Uterus (tissue), 4 donors: ENCODE measurements around the gene AVPI1. TPM values are rescaled to one million over a fixed set of nuclear protein-coding genes. Genes with fewer than 3 reads are reported as not detected.

Experiments used
- DNase-seq, 2 donors: peaks; one replicate each; pipeline ENCODE4 v3.0.0-alpha.2; 2019 to 2020
- H3K27ac ChIP-seq, 2 donors: fragments of 200-600 bp; sonication (generic); 1 replicate in 1 of 2; 2 replicates in 1 of 2; pipeline ENCODE4 v1.5.1; 2016 to 2018
- H3K27me3 ChIP-seq, 2 donors: fragments of 200-600 bp; sonication (generic); one replicate each; pipeline ENCODE4 v1.5.1; 2018 to 2019; ENCODE audit warnings: control low read depth in 1 of 2
- H3K36me3 ChIP-seq, 2 donors: fragments of 200-600 bp; sonication (generic); one replicate each; pipeline ENCODE4 v1.5.1; 2019; ENCODE audit warnings: control low read depth in 1 of 2
- H3K4me1 ChIP-seq, 2 donors: fragments of 200-600 bp; sonication (generic); one replicate each; pipeline ENCODE4 v1.5.1; 2018 to 2019; ENCODE audit warnings: control low read depth in 1 of 2
- H3K4me3 ChIP-seq, 2 donors: fragments of 200-600 bp; sonication (generic); 1 replicate in 1 of 2; 2 replicates in 1 of 2; pipeline ENCODE4 v1.5.1; 2018 to 2019; ENCODE audit warnings: mild to moderate bottlenecking in 1 of 2
- H3K9me3 ChIP-seq, 2 donors: fragments of 200-600 bp; sonication (generic); one replicate each; pipeline ENCODE4 v1.5.1; 2019; ENCODE audit warnings: control low read depth in 1 of 2
- POLR2A ChIP-seq, 2 donors: fragments of 450-650 bp; IDR thresholded peaks; one replicate each; pipeline ENCODE4 v1.6.1; 2016; ENCODE audit warnings: antibody characterized with exemption in 2 of 2, mild to moderate bottlenecking in 1 of 2, moderate library complexity in 1 of 2
- intact Hi-C: fragments of 100-400 bp; cut with DNase I; formaldehyde crosslinking; loops from one replicate; pipeline ENCODE4 v1.15.1; 2023; ENCODE audit warnings: low total_unique reads
- total RNA-seq, 4 donors: library from RNA; depleted of rRNA in 3 of 4; stranded (reverse); fragments of >200 nt in 3 of 4; gene quantifications; one replicate each; pipeline versions ENCODE4 v1.1.0 to v1.2.4, GENCODE V29; 2014 to 2023
- TF ChIP-seq, protein P1 (sequence below), 4 experiments: fragments of 200-600 bp in 2 of 4; fragments of 450-650 bp in 2 of 4; sonication (generic) in 2 of 4; IDR thresholded peaks; one replicate each; pipeline ENCODE4 v1.5.1; 2016 to 2019; ENCODE audit warnings: antibody characterized with exemption in 4 of 4, mild to moderate bottlenecking in 2 of 4, moderate library complexity in 1 of 4
- donor health status: DM: yes; HTN: yes; CAD: no.

Gene AVPI1
- total RNA-seq, 4 donors from 2014 or later, result 0.51 to 15.1 (median 10.8) TPM

DNA sequence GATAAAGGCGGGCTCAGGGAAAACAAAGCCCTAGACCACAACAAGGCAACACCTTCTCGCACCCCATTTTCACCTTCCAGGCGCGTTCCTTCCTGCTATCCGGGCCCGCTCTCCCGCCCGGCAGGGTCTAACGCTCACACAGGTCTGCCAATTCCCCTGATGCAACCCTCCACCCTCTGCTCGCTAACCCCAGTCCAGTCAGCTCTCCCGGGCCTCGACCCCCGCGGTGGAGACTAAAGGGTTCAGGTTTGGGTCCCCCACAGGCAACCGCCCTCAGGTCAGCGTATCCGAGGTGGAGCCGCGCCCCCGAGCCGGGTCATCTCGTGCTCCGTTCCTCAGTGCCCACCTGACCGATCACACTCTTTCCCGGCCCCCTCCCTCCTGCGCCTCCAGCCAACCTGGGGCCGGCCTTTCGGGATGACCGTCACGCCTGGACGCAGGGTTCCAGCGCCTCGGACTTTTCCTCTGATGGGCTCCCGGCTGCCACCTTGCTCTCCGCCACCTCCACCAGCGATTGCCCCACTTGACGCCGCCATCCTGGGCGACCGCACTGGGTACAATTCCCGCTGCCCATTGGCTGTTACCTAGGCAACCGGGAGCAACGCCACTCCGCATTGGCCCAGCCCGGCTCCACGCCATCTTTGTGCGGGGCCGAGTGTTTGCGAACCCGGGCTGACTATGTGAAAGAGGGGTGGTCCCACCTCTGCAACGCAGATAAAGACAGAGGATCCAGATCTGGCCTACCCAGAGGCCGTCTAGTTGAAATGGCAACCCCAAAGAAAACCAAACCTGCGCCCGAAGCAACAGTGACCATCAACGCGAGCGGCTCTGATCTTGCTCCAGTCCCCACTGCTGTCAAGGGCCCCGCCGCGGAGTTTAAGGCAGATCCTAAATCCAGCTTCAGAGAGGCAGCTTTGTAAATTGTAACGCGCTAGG lies 53.8 kb downstream of the AVPI1 start, which contains the start of gene MORN4:
Gene MORN4, minus strand, starts transcription at position 552 of the 936 bp plus-strand sequence. CDS start 13,847 bp downstream, outside the sequence.
- H3K9me3 ChIP-seq, result no peaks in the 10 kb centered on the region
- H3K27me3 ChIP-seq, result no peaks in the 10 kb centered on the region
- H3K36me3 ChIP-seq, result no peaks in the 10 kb centered on the region
- no peaks in the 10 kb centered on the region for H3K4me1 ChIP-seq
- peak within 1 kb of the TSS; percentile 50 to 55 for H3K27ac ChIP-seq
- no peak for TF ChIP-seq POLR2A (IDR thresholded peaks at IDR 0.05)
- TF ChIP-seq, protein P1, sequence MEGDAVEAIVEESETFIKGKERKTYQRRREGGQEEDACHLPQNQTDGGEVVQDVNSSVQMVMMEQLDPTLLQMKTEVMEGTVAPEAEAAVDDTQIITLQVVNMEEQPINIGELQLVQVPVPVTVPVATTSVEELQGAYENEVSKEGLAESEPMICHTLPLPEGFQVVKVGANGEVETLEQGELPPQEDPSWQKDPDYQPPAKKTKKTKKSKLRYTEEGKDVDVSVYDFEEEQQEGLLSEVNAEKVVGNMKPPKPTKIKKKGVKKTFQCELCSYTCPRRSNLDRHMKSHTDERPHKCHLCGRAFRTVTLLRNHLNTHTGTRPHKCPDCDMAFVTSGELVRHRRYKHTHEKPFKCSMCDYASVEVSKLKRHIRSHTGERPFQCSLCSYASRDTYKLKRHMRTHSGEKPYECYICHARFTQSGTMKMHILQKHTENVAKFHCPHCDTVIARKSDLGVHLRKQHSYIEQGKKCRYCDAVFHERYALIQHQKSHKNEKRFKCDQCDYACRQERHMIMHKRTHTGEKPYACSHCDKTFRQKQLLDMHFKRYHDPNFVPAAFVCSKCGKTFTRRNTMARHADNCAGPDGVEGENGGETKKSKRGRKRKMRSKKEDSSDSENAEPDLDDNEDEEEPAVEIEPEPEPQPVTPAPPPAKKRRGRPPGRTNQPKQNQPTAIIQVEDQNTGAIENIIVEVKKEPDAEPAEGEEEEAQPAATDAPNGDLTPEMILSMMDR (IDR thresholded peaks at IDR 0.05), result peak in 2 of 4 experiments; percentile 3 to 6
- H3K4me3 ChIP-seq, result peak within 1 kb of the TSS; percentile 58 to 75
- intact Hi-C loops, result no loop called here
- DNase-seq, result peak; percentile 92 to 93

GRCh38 chr10:97631098-97631497 lies 55.9 kb downstream of the AVPI1 start:
- intact Hi-C loops, result no loop called here
- Histone ChIP-seq H3K27ac (no peak overlapping the region), H3K36me3 (no peaks in the 10 kb centered on the region), H3K27me3 (no peaks in the 10 kb centered on the region), H3K9me3 (no peaks in the 10 kb centered on the region), H3K4me3 (no peak overlapping the region), H3K4me1 (no peaks in the 10 kb centered on the region)
- no peak for DNase-seq
- no peak for TF ChIP-seq POLR2A (IDR thresholded peaks at IDR 0.05)

DNA sequence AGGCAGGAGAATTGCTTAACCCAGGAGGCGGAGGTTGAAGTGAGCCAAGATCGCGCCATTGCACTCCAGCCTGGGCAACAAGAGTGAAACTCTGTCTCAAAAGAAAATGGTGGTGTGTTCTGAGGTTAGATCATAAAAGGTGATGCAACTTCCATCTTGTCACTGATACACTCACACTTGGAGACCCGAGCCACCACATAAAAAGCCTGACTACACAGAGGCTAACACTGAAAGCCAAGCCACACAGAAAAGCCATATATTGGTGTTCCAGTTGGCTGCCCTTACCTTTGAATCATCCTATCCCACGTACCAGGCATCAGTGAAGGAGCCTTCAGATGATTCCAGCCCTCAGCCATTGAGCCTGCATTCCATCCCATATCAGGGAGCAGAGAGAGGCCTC lies 57.8 kb downstream of the AVPI1 start:
- Histone ChIP-seq H3K4me3 (no peak overlapping the region), H3K27ac (no peak overlapping the region), H3K4me1 (no peaks in the 10 kb centered on the region), H3K9me3 (no peaks in the 10 kb centered on the region), H3K36me3 (no peaks in the 10 kb centered on the region), H3K27me3 (no peaks in the 10 kb centered on the region)
- no peak for DNase-seq
- no peak for TF ChIP-seq POLR2A (IDR thresholded peaks at IDR 0.05)
- TF ChIP-seq, protein P1 (IDR thresholded peaks at IDR 0.05), result no peak
- intact Hi-C loops, result no loop called here

GRCh38 chr10:97628228-97628627 lies 58.8 kb downstream of the AVPI1 start:
- Histone ChIP-seq H3K9me3 (no peaks in the 10 kb centered on the region), H3K27ac (no peak overlapping the region), H3K4me1 (no peaks in the 10 kb centered on the region), H3K27me3 (no peaks in the 10 kb centered on the region), H3K4me3 (no peak overlapping the region), H3K36me3 (no peaks in the 10 kb centered on the region)
- DNase-seq, result no peak
- intact Hi-C loops, result no loop called here
- TF ChIP-seq, protein P1 (IDR thresholded peaks at IDR 0.05), result no peak
- TF ChIP-seq POLR2A (IDR thresholded peaks at IDR 0.05), result no peak

DNA sequence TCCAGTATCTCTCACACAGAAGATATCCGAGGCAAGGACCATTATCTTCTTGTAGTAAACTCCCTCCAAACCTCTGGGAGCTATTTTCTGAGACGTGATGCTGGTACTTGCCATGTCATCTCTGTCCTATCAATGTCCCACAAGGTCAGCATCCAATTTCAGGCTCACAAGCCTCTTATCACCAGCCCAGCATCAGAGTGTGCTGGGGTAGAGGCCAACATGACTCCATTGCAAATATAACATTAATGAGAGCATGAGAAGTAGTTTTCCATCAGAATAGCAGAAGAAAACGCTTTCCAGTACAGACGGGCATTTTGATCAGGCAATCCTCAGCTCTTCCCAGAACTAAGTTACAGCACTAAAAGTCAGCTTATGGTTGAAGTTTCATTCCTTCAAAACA lies 59.3 kb downstream of the AVPI1 start:
- Histone ChIP-seq H3K27ac (no peak overlapping the region), H3K9me3 (no peaks in the 10 kb centered on the region), H3K4me3 (no peak overlapping the region), H3K27me3 (no peaks in the 10 kb centered on the region), H3K4me1 (no peaks in the 10 kb centered on the region), H3K36me3 (no peaks in the 10 kb centered on the region)
- TF ChIP-seq, protein P1 (IDR thresholded peaks at IDR 0.05), result no peak
- no peak for TF ChIP-seq POLR2A (IDR thresholded peaks at IDR 0.05)
- no peak for DNase-seq
- intact Hi-C loops, result no loop called here

Other genes starting within 250 kb of the AVPI1 start
- 100 to 1,000 TPM in 1 of 4 donors, 10 to 100 TPM in 3; 26.7 to 349 (median 48.3) TPM for gene EXOSC1, start 241.2 kb downstream of the AVPI1 start, total RNA-seq
- gene ZDHHC16, start 241.1 kb downstream of the AVPI1 start, total RNA-seq, result 10 to 100 TPM in 2 of 4 donors, 1 to 10 TPM in 2; 1.8 to 31.8 (median 19.0) TPM
- 10 to 100 TPM; 44.6 to 87.7 (median 73.7) TPM for gene MMS19, start 188.8 kb downstream of the AVPI1 start, total RNA-seq
- 10 to 100 TPM in 1 of 4 donors, 1 to 10 TPM in 2, under 1 TPM in 1; 0.29 to 25.9 (median 6.7) TPM for gene UBTD1, start 188.3 kb downstream of the AVPI1 start, total RNA-seq
- under 1 TPM in 2 of 4 donors, not detected in 2; 0.43 to 0.48 TPM for gene ANKRD2, start 114.5 kb downstream of the AVPI1 start, total RNA-seq
- gene HOGA1, start 102.9 kb downstream of the AVPI1 start, total RNA-seq, result 1 to 10 TPM in 2 of 4 donors, under 1 TPM in 2; 0.26 to 2.5 (median 0.97) TPM
- gene C10orf62, start 97.5 kb downstream of the AVPI1 start, total RNA-seq, result not detected
- 10 to 100 TPM in 3 of 4 donors, 1 to 10 TPM in 1; 3.1 to 11.5 (median 10.8) TPM for gene MORN4, start 53.7 kb downstream of the AVPI1 start, total RNA-seq
- gene PI4K2A, start 46.6 kb downstream of the AVPI1 start, total RNA-seq, result 10 to 100 TPM in 3 of 4 donors, 1 to 10 TPM in 1; 5.6 to 14.7 (median 11.9) TPM
- 100 to 1,000 TPM in 1 of 4 donors, 10 to 100 TPM in 3; 36.9 to 158 (median 59.4) TPM for gene MARVELD1, start 26.5 kb upstream of the AVPI1 start, total RNA-seq
- gene ZFYVE27, start 49.9 kb upstream of the AVPI1 start, total RNA-seq, result 10 to 100 TPM in 3 of 4 donors, 1 to 10 TPM in 1; 2.8 to 32.3 (median 16.7) TPM
- 10 to 100 TPM in 1 of 4 donors, under 1 TPM in 1, not detected in 2; 0.24 to 59.1 TPM for gene SFRP5, start 84.8 kb upstream of the AVPI1 start, total RNA-seq
- 1 to 10 TPM in 1 of 4 donors, under 1 TPM in 1, not detected in 2; 0.09 to 3.1 TPM for gene GOLGA7B, start 162.6 kb upstream of the AVPI1 start, total RNA-seq